ENCODE data around the gene SGCA.

The SGCA gene

DNA sequence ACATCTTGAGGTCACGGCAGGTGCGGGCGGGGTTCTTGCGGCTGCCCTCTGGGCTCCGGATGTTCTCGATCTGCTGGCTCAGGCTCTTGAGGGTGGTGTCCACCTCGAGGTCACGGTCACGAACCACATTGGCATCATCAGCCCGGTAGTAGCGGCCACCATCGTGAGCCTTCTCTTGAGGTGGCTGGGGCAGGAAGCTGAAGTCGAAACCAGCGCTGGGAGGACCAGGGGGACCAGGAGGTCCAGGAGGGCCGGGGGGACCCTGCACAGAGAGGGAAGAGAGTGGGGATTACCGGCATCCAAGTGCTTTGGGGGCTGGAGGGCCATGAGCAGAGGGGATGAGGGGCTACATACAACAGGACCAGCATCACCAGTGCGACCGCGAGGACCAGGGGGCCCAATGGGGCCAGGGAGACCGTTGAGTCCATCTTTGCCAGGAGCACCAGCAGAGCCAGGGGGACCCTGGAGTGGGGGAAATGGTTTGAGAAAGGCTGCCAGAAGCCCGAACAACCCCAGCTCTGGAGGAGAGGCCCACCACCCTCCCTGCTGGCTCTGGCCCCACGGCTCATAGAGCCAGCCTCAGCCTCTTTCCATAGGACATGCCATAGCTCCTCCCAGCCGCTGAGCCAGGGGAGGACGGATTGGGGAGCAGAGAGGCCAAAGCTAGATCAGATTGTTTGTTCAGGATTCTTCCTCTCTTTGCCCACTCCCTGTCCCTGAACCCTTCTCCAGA is 21.0 kb downstream of the SGCA start:
- H3K79me2 ChIP-seq (ENCODE audit: low read length): no peaks in the 10 kb centered on the region
- no peak overlapping the region for H2AFZ ChIP-seq (ENCODE audit: low read length)
- peaks cover 5% of the 10 kb centered on the region; the same call in 1 of the 2 replicates for H3F3A ChIP-seq (ENCODE audit: insufficient read depth, low read length)
- no peak for DNase-seq
- no peaks in the 10 kb centered on the region for H3K9me2 ChIP-seq (replicated peaks; ENCODE audit: insufficient read depth, low read length)
- H3K4me3 ChIP-seq (ENCODE audit: low read length): no peak overlapping the region
- no peak overlapping the region for H3K27ac ChIP-seq (ENCODE audit: low read length)
- H3K4me2 ChIP-seq (ENCODE audit: low read depth, low read length): no peak overlapping the region
- H3K9ac ChIP-seq (ENCODE audit: low read length): no peak overlapping the region
- H3K36me3 ChIP-seq (replicated peaks; ENCODE audit: insufficient read depth, low read length): no peaks in the 10 kb centered on the region
- peaks cover 14% of the 10 kb centered on the region for H3K4me1 ChIP-seq (ENCODE audit: low read length)
- H3K27me3 ChIP-seq (replicated peaks; ENCODE audit: insufficient read depth, low read length): peaks cover 58% of the 10 kb centered on the region
- no peaks in the 10 kb centered on the region for H3K9me3 ChIP-seq (replicated peaks; ENCODE audit: insufficient read depth, low read length)
- no peaks in the 10 kb centered on the region for H4K20me1 ChIP-seq (ENCODE audit: insufficient read depth, low read length)
- no peak for TF ChIP-seq EZH2phosphoT487 (IDR thresholded peaks at IDR 0.05; ENCODE audit: low read length)
- TF ChIP-seq, protein P1, sequence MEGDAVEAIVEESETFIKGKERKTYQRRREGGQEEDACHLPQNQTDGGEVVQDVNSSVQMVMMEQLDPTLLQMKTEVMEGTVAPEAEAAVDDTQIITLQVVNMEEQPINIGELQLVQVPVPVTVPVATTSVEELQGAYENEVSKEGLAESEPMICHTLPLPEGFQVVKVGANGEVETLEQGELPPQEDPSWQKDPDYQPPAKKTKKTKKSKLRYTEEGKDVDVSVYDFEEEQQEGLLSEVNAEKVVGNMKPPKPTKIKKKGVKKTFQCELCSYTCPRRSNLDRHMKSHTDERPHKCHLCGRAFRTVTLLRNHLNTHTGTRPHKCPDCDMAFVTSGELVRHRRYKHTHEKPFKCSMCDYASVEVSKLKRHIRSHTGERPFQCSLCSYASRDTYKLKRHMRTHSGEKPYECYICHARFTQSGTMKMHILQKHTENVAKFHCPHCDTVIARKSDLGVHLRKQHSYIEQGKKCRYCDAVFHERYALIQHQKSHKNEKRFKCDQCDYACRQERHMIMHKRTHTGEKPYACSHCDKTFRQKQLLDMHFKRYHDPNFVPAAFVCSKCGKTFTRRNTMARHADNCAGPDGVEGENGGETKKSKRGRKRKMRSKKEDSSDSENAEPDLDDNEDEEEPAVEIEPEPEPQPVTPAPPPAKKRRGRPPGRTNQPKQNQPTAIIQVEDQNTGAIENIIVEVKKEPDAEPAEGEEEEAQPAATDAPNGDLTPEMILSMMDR (IDR thresholded peaks at IDR 0.05; ENCODE audit: low read length): no peak
- no peak for TF ChIP-seq EZH2 (optimal IDR thresholded peaks at IDR 0.05; ENCODE audit: low read depth, low read length)

DNA sequence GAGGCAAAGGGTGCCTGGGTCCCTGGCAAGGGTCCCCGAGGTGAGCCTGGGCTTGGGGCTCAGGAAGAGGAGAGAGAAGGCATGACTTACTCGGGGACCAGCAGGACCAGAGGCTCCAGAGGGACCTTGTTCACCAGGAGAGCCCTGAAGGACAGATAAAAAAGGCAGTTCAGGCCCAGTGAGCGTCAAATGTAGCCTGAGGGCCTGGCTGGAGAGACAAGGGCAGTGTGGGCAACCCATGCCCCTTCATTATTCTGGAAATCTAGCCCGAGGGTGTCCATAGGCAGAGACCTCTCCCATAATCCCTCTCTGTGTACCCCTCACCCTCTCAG is 21.6 kb downstream of the SGCA start:
- H3K27me3 ChIP-seq (replicated peaks; ENCODE audit: insufficient read depth, low read length): peaks cover 64% of the 10 kb centered on the region
- no peak for DNase-seq
- no peaks in the 10 kb centered on the region for H3K9me3 ChIP-seq (replicated peaks; ENCODE audit: insufficient read depth, low read length)
- no peak overlapping the region for H3K4me3 ChIP-seq (ENCODE audit: low read length)
- H3K9ac ChIP-seq (ENCODE audit: low read length): no peak overlapping the region
- no peak overlapping the region for H3K4me2 ChIP-seq (ENCODE audit: low read depth, low read length)
- H3F3A ChIP-seq (ENCODE audit: insufficient read depth, low read length): peaks cover 5% of the 10 kb centered on the region; the same call in 1 of the 2 replicates
- no peaks in the 10 kb centered on the region for H3K9me2 ChIP-seq (replicated peaks; ENCODE audit: insufficient read depth, low read length)
- H3K27ac ChIP-seq (ENCODE audit: low read length): no peak overlapping the region
- H4K20me1 ChIP-seq (ENCODE audit: insufficient read depth, low read length): no peaks in the 10 kb centered on the region
- no peak overlapping the region for H2AFZ ChIP-seq (ENCODE audit: low read length)
- no peak for TF ChIP-seq EZH2 (optimal IDR thresholded peaks at IDR 0.05; ENCODE audit: low read depth, low read length)
- TF ChIP-seq EZH2phosphoT487 (IDR thresholded peaks at IDR 0.05; ENCODE audit: low read length): no peak
- TF ChIP-seq, protein P1 (IDR thresholded peaks at IDR 0.05; ENCODE audit: low read length): no peak
- H3K4me1 ChIP-seq (ENCODE audit: low read length): peaks cover 14% of the 10 kb centered on the region
- H3K79me2 ChIP-seq (ENCODE audit: low read length): no peaks in the 10 kb centered on the region
- no peaks in the 10 kb centered on the region for H3K36me3 ChIP-seq (replicated peaks; ENCODE audit: insufficient read depth, low read length)

DNA sequence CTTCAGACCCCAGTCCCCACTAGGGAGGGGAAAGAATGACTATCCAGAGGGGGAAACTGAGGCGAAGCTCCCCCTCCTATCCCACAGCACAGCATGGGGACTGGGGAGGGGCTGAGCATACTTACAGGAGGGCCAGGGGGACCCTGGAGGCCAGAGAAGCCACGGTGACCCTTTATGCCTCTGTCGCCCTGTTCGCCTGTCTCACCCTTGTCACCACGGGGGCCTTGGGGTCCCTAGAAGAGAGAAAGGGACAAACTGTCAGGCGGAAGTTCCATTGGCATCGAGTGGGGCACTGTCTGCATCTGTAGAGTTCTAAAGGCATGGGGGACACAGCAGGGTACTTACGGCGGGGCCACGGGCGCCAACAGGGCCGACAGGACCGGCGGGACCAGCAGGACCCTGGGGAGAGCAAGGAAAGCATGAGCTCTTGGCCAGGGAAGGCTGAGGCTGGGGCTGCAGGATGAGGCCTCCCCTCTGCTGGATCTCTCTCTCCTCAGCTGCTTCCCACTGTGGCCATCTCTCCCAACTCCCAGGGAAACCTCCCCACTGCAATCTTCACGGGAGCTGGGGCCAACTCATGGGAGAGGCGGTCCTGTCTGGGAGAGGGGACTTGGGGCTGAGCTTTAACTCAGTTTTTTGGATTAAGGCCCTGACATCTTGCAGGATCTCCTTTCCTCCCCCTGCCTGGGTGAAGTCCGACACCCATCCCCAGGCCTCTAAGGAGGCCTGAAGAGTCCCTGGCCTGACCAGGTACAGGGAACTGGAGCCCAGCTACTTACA is 22.1 kb downstream of the SGCA start:
- peaks cover 5% of the 10 kb centered on the region; the same call in 1 of the 2 replicates for H3F3A ChIP-seq (ENCODE audit: insufficient read depth, low read length)
- H3K9me2 ChIP-seq (replicated peaks; ENCODE audit: insufficient read depth, low read length): no peaks in the 10 kb centered on the region
- H3K36me3 ChIP-seq (replicated peaks; ENCODE audit: insufficient read depth, low read length): no peaks in the 10 kb centered on the region
- H3K9me3 ChIP-seq (replicated peaks; ENCODE audit: insufficient read depth, low read length): no peaks in the 10 kb centered on the region
- H3K4me3 ChIP-seq (ENCODE audit: low read length): no peak overlapping the region
- TF ChIP-seq EZH2phosphoT487 (IDR thresholded peaks at IDR 0.05; ENCODE audit: low read length): no peak
- no peak for TF ChIP-seq EZH2 (optimal IDR thresholded peaks at IDR 0.05; ENCODE audit: low read depth, low read length)
- TF ChIP-seq, protein P1 (IDR thresholded peaks at IDR 0.05; ENCODE audit: low read length): no peak
- no peak overlapping the region for H3K4me2 ChIP-seq (ENCODE audit: low read depth, low read length)
- no peak for DNase-seq
- peaks cover 68% of the 10 kb centered on the region for H3K27me3 ChIP-seq (replicated peaks; ENCODE audit: insufficient read depth, low read length)
- no peak overlapping the region for H3K9ac ChIP-seq (ENCODE audit: low read length)
- H3K27ac ChIP-seq (ENCODE audit: low read length): no peak overlapping the region
- H2AFZ ChIP-seq (ENCODE audit: low read length): no peak overlapping the region
- peaks cover 14% of the 10 kb centered on the region for H3K4me1 ChIP-seq (ENCODE audit: low read length)
- no peaks in the 10 kb centered on the region for H3K79me2 ChIP-seq (ENCODE audit: low read length)
- H4K20me1 ChIP-seq (ENCODE audit: insufficient read depth, low read length): no peaks in the 10 kb centered on the region

All from MM.1S (cell line).